ENCODE measurements around the gene E2F8.

The E2F8 gene

GRCh38 chr11:19239039-19239438 lies 1.7 kb downstream of the E2F8 start:
- Histone ChIP-seq H3K27me3 (ENCODE audit: low read length) (no peaks in the 10 kb centered on the region), H3K27ac (ENCODE audit: low read depth, low read length) (peak overlapping the region; percentile 82), H4K20me1 (ENCODE audit: low read depth, low read length) (no peaks in the 10 kb centered on the region), H3K9me3 (ENCODE audit: insufficient read depth, low read length) (no peaks in the 10 kb centered on the region), H3K4me3 (ENCODE audit: insufficient read depth, low read length, poor library complexity, severe bottlenecking) (peak overlapping the region; percentile 91), H3K4me2 (ENCODE audit: low read depth, low read length, poor library complexity, severe bottlenecking) (peak overlapping the region; percentile 97), H3K79me2 (ENCODE audit: insufficient read depth, low read length) (peaks cover 45% of the 10 kb centered on the region), H2AFZ (ENCODE audit: low read depth, low read length, severe bottlenecking) (no peak overlapping the region), H3K9me2 (replicated peaks; ENCODE audit: insufficient read depth, low read length) (no peaks in the 10 kb centered on the region), H3F3A (ENCODE audit: insufficient read depth) (peaks cover 20% of the 10 kb centered on the region), H3K9ac (ENCODE audit: low read length) (peak overlapping the region; percentile 89), H3K36me3 (ENCODE audit: low read length) (peaks cover 56% of the 10 kb centered on the region)
- TF ChIP-seq EZH2phosphoT487 (conservative IDR thresholded peaks at IDR 0.05; ENCODE audit: low read length) = no peak
- no peak for TF ChIP-seq CTCF (IDR thresholded peaks at IDR 0.05; ENCODE audit: insufficient read depth, low read length, poor library complexity, severe bottlenecking)

- H3K79me2 ChIP-seq (ENCODE audit: insufficient read depth, low read length) = peaks cover 45% of the 10 kb centered on the region
- H3K27ac ChIP-seq (ENCODE audit: low read depth, low read length) = no peak overlapping the region
- no peak overlapping the region for H3K9ac ChIP-seq (ENCODE audit: low read length)
- H3K9me3 ChIP-seq (ENCODE audit: insufficient read depth, low read length) = no peaks in the 10 kb centered on the region
- H2AFZ ChIP-seq (ENCODE audit: low read depth, low read length, severe bottlenecking) = no peak overlapping the region
- H3K9me2 ChIP-seq (replicated peaks; ENCODE audit: insufficient read depth, low read length) = no peaks in the 10 kb centered on the region
- H3K4me2 ChIP-seq (ENCODE audit: low read depth, low read length, poor library complexity, severe bottlenecking) = peak overlapping the region; percentile 97
- TF ChIP-seq CTCF (IDR thresholded peaks at IDR 0.05; ENCODE audit: insufficient read depth, low read length, poor library complexity, severe bottlenecking) (no peak), EZH2phosphoT487 (conservative IDR thresholded peaks at IDR 0.05; ENCODE audit: low read length) (no peak)
- H3K27me3 ChIP-seq (ENCODE audit: low read length) = no peaks in the 10 kb centered on the region
- H3K4me3 ChIP-seq (ENCODE audit: insufficient read depth, low read length, poor library complexity, severe bottlenecking) = no peak overlapping the region
- H3K36me3 ChIP-seq (ENCODE audit: low read length) = peaks cover 62% of the 10 kb centered on the region
- H4K20me1 ChIP-seq (ENCODE audit: low read depth, low read length) = no peaks in the 10 kb centered on the region
- H3F3A ChIP-seq (ENCODE audit: insufficient read depth) = peaks cover 9% of the 10 kb centered on the region
Observed at GRCh38 chr11:19237813-19238212, 2.9 kb downstream of the E2F8 start.

GRCh38 chr11:19237381-19237780 lies 3.4 kb downstream of the E2F8 start:
- H4K20me1 ChIP-seq (ENCODE audit: low read depth, low read length) = no peaks in the 10 kb centered on the region
- H3K9me3 ChIP-seq (ENCODE audit: insufficient read depth, low read length) = no peaks in the 10 kb centered on the region
- H3K79me2 ChIP-seq (ENCODE audit: insufficient read depth, low read length) = peaks cover 45% of the 10 kb centered on the region
- H2AFZ ChIP-seq (ENCODE audit: low read depth, low read length, severe bottlenecking) = no peak overlapping the region
- peaks cover 67% of the 10 kb centered on the region for H3K36me3 ChIP-seq (ENCODE audit: low read length)
- no peaks in the 10 kb centered on the region for H3K27me3 ChIP-seq (ENCODE audit: low read length)
- no peaks in the 10 kb centered on the region for H3K9me2 ChIP-seq (replicated peaks; ENCODE audit: insufficient read depth, low read length)
- H3K4me3 ChIP-seq (ENCODE audit: insufficient read depth, low read length, poor library complexity, severe bottlenecking) = no peak overlapping the region
- no peak overlapping the region for H3K9ac ChIP-seq (ENCODE audit: low read length)
- no peak overlapping the region for H3K27ac ChIP-seq (ENCODE audit: low read depth, low read length)
- TF ChIP-seq CTCF (IDR thresholded peaks at IDR 0.05; ENCODE audit: insufficient read depth, low read length, poor library complexity, severe bottlenecking) (no peak), EZH2phosphoT487 (conservative IDR thresholded peaks at IDR 0.05; ENCODE audit: low read length) (no peak)
- no peak overlapping the region for H3K4me2 ChIP-seq (ENCODE audit: low read depth, low read length, poor library complexity, severe bottlenecking)
- H3F3A ChIP-seq (ENCODE audit: insufficient read depth) = peaks cover 13% of the 10 kb centered on the region

All from SU-DHL-6 (cell line).